ENCODE results near the gene LPCAT3. TPM values are rescaled to one million over a fixed set of nuclear protein-coding genes. Genes with fewer than 3 reads are reported as not detected.

The LPCAT3 gene
- total RNA-seq, 1 experiment from 2014 or later: 102 TPM

DNA sequence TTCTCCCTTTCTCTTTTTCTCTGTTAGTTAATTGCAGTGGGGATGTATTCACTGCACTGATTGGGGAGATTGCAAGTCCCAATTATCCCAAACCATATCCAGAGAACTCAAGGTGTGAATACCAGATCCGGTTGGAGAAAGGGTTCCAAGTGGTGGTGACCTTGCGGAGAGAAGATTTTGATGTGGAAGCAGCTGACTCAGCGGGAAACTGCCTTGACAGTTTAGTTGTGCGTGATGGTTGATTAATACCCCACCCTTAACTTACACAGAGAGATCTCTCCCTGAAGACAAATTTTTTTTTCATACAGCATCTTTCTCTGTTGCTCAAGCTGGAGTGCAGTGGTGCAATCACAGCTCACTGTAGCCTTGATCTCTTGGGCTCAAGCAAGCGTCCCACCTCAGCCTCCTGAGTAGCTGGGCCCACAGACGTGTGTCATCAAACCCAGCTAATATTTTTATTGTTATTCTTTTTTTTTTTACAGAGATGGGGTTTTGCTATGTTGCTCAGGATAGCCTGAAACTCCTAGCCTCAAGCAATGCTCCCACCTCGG, 46.9 kb upstream of the LPCAT3 start:
- Histone ChIP-seq H3K4me2 (no peak overlapping the region), H3K9me2 (ENCODE audit: insufficient read depth) (no peaks in the 10 kb centered on the region; the same call in 1 of the 2 replicates), H3K79me2 (ENCODE audit: low read depth) (no peaks in the 10 kb centered on the region), H3K27ac (no peak overlapping the region), H3K27me3 (ENCODE audit: insufficient read depth, low read depth) (no peaks in the 10 kb centered on the region), H3K9me3 (ENCODE audit: insufficient read depth, low read depth) (no peaks in the 10 kb centered on the region), H3K36me3 (ENCODE audit: low read depth) (no peaks in the 10 kb centered on the region), H3F3A (ENCODE audit: insufficient read depth, low read depth) (peaks cover 21% of the 10 kb centered on the region), H3K4me3 (no peak overlapping the region), H3K4me1 (replicated peaks; ENCODE audit: insufficient read depth) (peaks cover 29% of the 10 kb centered on the region), H4K20me1 (ENCODE audit: insufficient read depth) (no peaks in the 10 kb centered on the region), H2AFZ (no peak overlapping the region)
- TF ChIP-seq EZH2 (IDR thresholded peaks at IDR 0.05; ENCODE audit: low read depth): no peak
- TF ChIP-seq, protein P1, sequence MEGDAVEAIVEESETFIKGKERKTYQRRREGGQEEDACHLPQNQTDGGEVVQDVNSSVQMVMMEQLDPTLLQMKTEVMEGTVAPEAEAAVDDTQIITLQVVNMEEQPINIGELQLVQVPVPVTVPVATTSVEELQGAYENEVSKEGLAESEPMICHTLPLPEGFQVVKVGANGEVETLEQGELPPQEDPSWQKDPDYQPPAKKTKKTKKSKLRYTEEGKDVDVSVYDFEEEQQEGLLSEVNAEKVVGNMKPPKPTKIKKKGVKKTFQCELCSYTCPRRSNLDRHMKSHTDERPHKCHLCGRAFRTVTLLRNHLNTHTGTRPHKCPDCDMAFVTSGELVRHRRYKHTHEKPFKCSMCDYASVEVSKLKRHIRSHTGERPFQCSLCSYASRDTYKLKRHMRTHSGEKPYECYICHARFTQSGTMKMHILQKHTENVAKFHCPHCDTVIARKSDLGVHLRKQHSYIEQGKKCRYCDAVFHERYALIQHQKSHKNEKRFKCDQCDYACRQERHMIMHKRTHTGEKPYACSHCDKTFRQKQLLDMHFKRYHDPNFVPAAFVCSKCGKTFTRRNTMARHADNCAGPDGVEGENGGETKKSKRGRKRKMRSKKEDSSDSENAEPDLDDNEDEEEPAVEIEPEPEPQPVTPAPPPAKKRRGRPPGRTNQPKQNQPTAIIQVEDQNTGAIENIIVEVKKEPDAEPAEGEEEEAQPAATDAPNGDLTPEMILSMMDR (conservative IDR thresholded peaks at IDR 0.05): no peak
- intact Hi-C loops (cut with micrococcal nuclease; ENCODE audit: unreplicated experiment): no loop called here
- DNase-seq: no peak
- no TSS peak for BruUV-seq (replicated peaks)
- CTCF ChIA-PET: no interaction called here
- POLR2A ChIA-PET (ENCODE audit: unreplicated experiment): no interaction called here

DNA sequence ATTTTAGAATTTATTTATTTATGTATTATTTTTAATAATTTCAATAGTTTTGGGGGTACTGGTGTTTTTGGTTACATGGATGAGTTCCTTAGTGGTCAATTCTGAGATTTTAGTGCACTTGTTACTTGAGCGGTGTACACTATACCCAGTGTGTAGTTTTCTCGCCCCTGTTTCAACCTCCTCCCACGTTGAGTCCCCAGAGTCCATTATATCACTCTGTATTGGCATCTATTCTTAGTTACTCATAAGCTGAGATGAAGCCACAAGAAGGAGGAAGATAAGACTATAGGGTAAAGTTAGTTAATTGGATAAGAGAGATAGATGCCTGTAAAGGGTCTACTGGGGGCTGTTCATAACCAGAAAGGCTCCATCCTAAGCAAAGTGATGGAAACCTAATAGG, 46.2 kb upstream of the LPCAT3 start:
- Histone ChIP-seq H3K36me3 (ENCODE audit: low read depth) (no peaks in the 10 kb centered on the region), H3K27ac (no peak overlapping the region), H3K4me2 (no peak overlapping the region), H2AFZ (no peak overlapping the region), H3F3A (ENCODE audit: insufficient read depth, low read depth) (peaks cover 21% of the 10 kb centered on the region), H3K4me1 (replicated peaks; ENCODE audit: insufficient read depth) (peaks cover 28% of the 10 kb centered on the region), H3K4me3 (no peak overlapping the region), H4K20me1 (ENCODE audit: insufficient read depth) (no peaks in the 10 kb centered on the region), H3K9me2 (ENCODE audit: insufficient read depth) (no peaks in the 10 kb centered on the region; the same call in 1 of the 2 replicates), H3K79me2 (ENCODE audit: low read depth) (no peaks in the 10 kb centered on the region), H3K27me3 (ENCODE audit: insufficient read depth, low read depth) (no peaks in the 10 kb centered on the region), H3K9me3 (ENCODE audit: insufficient read depth, low read depth) (no peaks in the 10 kb centered on the region)
- no TSS peak for BruUV-seq (replicated peaks)
- CTCF ChIA-PET: no interaction called here
- POLR2A ChIA-PET (ENCODE audit: unreplicated experiment): no interaction called here
- no peak for DNase-seq
- TF ChIP-seq, protein P1 (conservative IDR thresholded peaks at IDR 0.05): no peak
- TF ChIP-seq EZH2 (IDR thresholded peaks at IDR 0.05; ENCODE audit: low read depth): no peak
- intact Hi-C loops (cut with micrococcal nuclease; ENCODE audit: unreplicated experiment): no loop called here

DNA sequence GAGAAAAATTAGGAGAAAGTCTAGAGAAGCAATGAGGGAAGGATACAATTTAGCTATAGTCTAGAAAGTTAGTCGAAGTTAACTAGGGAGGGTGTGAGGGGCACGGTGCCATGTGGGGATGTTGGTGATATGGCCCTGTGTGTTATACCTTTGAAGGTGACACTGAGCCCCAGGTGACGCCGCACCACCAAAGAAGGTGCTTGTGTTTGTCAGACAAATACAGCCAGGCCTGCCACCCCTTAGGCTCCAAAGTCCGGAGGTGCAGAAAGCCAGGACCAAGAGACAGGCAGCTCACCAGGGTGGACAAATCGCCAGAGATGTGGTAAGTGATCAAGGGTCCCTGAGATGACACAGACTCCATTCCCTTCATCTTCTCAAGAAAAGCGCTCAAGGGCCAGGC, 43.3 kb upstream of the LPCAT3 start:
- H3F3A ChIP-seq (ENCODE audit: insufficient read depth, low read depth): no peaks in the 10 kb centered on the region
- DNase-seq: no peak
- no peak for TF ChIP-seq EZH2 (IDR thresholded peaks at IDR 0.05; ENCODE audit: low read depth)
- TF ChIP-seq, protein P1 (conservative IDR thresholded peaks at IDR 0.05): no peak
- POLR2A ChIA-PET (ENCODE audit: unreplicated experiment): interaction anchor here (0.6 kb wide), 1 partner anchor 32 kb away, joined by 3 read pairs; no protein-coding TSS in a partner anchor
- no TSS peak for BruUV-seq (replicated peaks)
- H3K36me3 ChIP-seq (ENCODE audit: low read depth): no peaks in the 10 kb centered on the region
- H3K4me1 ChIP-seq (replicated peaks; ENCODE audit: insufficient read depth): peaks cover 16% of the 10 kb centered on the region; the same call in 1 of the 2 replicates
- CTCF ChIA-PET: interaction anchor here (1.3 to 1.6 kb wide), 2 partner anchors 30 to 32 kb away, joined by 3 read pairs; no protein-coding TSS in a partner anchor
- no peak overlapping the region for H3K27ac ChIP-seq
- H3K9me2 ChIP-seq (ENCODE audit: insufficient read depth): no peaks in the 10 kb centered on the region; the same call in 1 of the 2 replicates
- no peaks in the 10 kb centered on the region for H4K20me1 ChIP-seq (ENCODE audit: insufficient read depth)
- H3K9me3 ChIP-seq (ENCODE audit: insufficient read depth, low read depth): no peaks in the 10 kb centered on the region
- no peaks in the 10 kb centered on the region for H3K79me2 ChIP-seq (ENCODE audit: low read depth)
- no peak overlapping the region for H3K4me2 ChIP-seq
- no peak overlapping the region for H2AFZ ChIP-seq
- intact Hi-C loops (cut with micrococcal nuclease; ENCODE audit: unreplicated experiment): loop anchor here (2.0 kb wide), 1 partner anchor 127 kb away; the partner anchor contains the start of gene PEX5
- no peaks in the 10 kb centered on the region for H3K27me3 ChIP-seq (ENCODE audit: insufficient read depth, low read depth)
- H3K4me3 ChIP-seq: no peak overlapping the region
